ENCODE measurements around the gene CBX3. TPM values are rescaled to one million over a fixed set of nuclear protein-coding genes. Genes with fewer than 3 reads are reported as not detected.

The CBX3 gene
- total and polyA plus RNA-seq, 2 of the 8 experiments (the other 6 are each of a cell fraction or from before 2014, with no cell fraction given), result 71.3 to 258 TPM

DNA sequence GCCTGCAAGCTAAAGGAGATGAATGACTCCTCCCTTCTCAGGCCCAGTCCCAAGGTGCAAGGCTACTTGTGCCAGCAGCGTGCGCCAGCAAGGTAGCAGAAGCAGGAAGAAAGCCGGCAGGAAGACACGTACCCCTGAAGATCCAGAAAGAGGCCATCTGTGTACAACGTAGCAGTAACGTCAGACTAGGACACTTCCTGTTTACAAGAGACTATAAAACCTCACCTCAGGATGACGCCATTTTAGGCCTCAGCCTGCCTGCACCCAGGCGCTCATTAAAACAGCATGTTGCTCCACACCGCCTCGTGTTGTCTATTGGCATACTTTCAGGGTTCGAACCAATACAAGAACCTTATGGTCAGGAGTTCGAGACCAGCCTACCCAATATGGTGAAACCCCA lies 48.7 kb downstream of the CBX3 start (continued):
- TF ChIP-seq, protein P1, sequence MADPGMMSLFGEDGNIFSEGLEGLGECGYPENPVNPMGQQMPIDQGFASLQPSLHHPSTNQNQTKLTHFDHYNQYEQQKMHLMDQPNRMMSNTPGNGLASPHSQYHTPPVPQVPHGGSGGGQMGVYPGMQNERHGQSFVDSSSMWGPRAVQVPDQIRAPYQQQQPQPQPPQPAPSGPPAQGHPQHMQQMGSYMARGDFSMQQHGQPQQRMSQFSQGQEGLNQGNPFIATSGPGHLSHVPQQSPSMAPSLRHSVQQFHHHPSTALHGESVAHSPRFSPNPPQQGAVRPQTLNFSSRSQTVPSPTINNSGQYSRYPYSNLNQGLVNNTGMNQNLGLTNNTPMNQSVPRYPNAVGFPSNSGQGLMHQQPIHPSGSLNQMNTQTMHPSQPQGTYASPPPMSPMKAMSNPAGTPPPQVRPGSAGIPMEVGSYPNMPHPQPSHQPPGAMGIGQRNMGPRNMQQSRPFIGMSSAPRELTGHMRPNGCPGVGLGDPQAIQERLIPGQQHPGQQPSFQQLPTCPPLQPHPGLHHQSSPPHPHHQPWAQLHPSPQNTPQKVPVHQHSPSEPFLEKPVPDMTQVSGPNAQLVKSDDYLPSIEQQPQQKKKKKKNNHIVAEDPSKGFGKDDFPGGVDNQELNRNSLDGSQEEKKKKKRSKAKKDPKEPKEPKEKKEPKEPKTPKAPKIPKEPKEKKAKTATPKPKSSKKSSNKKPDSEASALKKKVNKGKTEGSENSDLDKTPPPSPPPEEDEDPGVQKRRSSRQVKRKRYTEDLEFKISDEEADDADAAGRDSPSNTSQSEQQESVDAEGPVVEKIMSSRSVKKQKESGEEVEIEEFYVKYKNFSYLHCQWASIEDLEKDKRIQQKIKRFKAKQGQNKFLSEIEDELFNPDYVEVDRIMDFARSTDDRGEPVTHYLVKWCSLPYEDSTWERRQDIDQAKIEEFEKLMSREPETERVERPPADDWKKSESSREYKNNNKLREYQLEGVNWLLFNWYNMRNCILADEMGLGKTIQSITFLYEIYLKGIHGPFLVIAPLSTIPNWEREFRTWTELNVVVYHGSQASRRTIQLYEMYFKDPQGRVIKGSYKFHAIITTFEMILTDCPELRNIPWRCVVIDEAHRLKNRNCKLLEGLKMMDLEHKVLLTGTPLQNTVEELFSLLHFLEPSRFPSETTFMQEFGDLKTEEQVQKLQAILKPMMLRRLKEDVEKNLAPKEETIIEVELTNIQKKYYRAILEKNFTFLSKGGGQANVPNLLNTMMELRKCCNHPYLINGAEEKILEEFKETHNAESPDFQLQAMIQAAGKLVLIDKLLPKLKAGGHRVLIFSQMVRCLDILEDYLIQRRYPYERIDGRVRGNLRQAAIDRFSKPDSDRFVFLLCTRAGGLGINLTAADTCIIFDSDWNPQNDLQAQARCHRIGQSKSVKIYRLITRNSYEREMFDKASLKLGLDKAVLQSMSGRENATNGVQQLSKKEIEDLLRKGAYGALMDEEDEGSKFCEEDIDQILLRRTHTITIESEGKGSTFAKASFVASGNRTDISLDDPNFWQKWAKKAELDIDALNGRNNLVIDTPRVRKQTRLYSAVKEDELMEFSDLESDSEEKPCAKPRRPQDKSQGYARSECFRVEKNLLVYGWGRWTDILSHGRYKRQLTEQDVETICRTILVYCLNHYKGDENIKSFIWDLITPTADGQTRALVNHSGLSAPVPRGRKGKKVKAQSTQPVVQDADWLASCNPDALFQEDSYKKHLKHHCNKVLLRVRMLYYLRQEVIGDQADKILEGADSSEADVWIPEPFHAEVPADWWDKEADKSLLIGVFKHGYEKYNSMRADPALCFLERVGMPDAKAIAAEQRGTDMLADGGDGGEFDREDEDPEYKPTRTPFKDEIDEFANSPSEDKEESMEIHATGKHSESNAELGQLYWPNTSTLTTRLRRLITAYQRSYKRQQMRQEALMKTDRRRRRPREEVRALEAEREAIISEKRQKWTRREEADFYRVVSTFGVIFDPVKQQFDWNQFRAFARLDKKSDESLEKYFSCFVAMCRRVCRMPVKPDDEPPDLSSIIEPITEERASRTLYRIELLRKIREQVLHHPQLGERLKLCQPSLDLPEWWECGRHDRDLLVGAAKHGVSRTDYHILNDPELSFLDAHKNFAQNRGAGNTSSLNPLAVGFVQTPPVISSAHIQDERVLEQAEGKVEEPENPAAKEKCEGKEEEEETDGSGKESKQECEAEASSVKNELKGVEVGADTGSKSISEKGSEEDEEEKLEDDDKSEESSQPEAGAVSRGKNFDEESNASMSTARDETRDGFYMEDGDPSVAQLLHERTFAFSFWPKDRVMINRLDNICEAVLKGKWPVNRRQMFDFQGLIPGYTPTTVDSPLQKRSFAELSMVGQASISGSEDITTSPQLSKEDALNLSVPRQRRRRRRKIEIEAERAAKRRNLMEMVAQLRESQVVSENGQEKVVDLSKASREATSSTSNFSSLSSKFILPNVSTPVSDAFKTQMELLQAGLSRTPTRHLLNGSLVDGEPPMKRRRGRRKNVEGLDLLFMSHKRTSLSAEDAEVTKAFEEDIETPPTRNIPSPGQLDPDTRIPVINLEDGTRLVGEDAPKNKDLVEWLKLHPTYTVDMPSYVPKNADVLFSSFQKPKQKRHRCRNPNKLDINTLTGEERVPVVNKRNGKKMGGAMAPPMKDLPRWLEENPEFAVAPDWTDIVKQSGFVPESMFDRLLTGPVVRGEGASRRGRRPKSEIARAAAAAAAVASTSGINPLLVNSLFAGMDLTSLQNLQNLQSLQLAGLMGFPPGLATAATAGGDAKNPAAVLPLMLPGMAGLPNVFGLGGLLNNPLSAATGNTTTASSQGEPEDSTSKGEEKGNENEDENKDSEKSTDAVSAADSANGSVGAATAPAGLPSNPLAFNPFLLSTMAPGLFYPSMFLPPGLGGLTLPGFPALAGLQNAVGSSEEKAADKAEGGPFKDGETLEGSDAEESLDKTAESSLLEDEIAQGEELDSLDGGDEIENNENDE (IDR thresholded peaks at IDR 0.05; ENCODE audit: insufficient replicate concordance, low read length), result no peak
- TF ChIP-seq KDM5A (IDR thresholded peaks at IDR 0.05; ENCODE audit: low read length) (no peak), HDAC6 (IDR thresholded peaks at IDR 0.05; ENCODE audit: low read depth, low read length) (no peak), CREB1 (IDR thresholded peaks at IDR 0.05) (no peak), SIRT6 (IDR thresholded peaks at IDR 0.05; ENCODE audit: low read length) (no peak), SRF (IDR thresholded peaks at IDR 0.05; ENCODE audit: low read depth, low read length) (no peak), FOSL1 (IDR thresholded peaks at IDR 0.05; ENCODE audit: insufficient read depth, low read depth, low read length) (no peak), TAF7 (optimal IDR thresholded peaks at IDR 0.05; ENCODE audit: borderline replicate concordance, low read depth, low read length) (no peak), KDM1A (IDR thresholded peaks at IDR 0.05; ENCODE audit: borderline replicate concordance, low read length) (no peak), NANOG (IDR thresholded peaks at IDR 0.05; ENCODE audit: insufficient read depth, low read depth, low read length, poor library complexity, severe bottlenecking) (no peak), CHD1 (IDR thresholded peaks at IDR 0.05; ENCODE audit: low read depth, low read length) (no peak)
- TF ChIP-seq, protein P2, sequence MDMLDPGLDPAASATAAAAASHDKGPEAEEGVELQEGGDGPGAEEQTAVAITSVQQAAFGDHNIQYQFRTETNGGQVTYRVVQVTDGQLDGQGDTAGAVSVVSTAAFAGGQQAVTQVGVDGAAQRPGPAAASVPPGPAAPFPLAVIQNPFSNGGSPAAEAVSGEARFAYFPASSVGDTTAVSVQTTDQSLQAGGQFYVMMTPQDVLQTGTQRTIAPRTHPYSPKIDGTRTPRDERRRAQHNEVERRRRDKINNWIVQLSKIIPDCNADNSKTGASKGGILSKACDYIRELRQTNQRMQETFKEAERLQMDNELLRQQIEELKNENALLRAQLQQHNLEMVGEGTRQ (IDR thresholded peaks at IDR 0.05; ENCODE audit: low read length), result no peak

Measured in H1 (cell line).